Panc1 (cell line): ENCODE data around the gene TSHZ2.

Source experiments
- CTCF ChIP-seq: fragments of 450-650 bp; IDR thresholded peaks from 2 replicates; pipeline ENCODE4 v1.5.1; 2017; ENCODE audit warnings: mild to moderate bottlenecking
- SIN3A ChIP-seq: IDR thresholded peaks from 2 replicates; pipeline ENCODE4 v1.6.1; 2012; ENCODE audit warnings: low read depth, mild to moderate bottlenecking, low read length, moderate library complexity, borderline replicate concordance; ENCODE audit not compliant: insufficient read depth
- TCF7L2 ChIP-seq: IDR thresholded peaks from 2 replicates; pipeline ENCODE4 v1.6.1; 2011; ENCODE audit warnings: mild to moderate bottlenecking, low read depth, low read length, inconsistent platforms
- TF ChIP-seq, protein P1 (sequence below), 2 experiments: IDR thresholded peaks; 2 replicates each; pipeline ENCODE4 v1.6.1; 2011 to 2012; ENCODE audit warnings: low read depth in 2 of 2, control low read depth in 1 of 2, low read length in 1 of 2, mild to moderate bottlenecking in 1 of 2, moderate library complexity in 1 of 2; ENCODE audit not compliant: insufficient read depth in 1 of 2

DNA sequence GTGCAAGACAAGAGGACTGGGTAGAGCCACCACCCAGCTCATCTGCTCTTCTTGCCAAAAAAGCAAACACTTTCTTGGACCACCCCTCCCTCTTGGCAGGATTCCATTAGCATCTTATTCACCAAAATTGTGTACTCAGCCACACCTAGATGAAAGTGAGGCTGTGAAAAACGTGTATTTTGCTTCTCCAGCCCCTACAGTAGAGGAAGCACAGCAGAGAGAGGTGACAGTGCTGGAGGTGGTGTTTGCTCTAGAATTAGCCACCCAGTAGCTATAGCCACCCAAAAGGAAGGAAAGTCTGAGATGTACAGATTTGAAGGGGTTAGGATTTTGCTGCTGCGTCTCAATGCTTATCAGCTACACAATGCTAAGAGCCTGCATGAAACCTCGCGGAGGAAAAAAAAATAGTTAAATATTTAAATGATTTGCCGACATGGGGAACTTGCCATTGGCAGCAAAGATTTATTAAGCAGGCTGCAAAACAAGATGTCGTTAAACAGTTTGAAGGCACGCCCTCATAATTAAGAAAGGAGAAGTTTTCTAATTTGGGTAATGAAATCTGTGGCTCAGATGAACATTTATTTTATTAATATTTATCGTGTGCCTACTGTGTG is 334.1 kb downstream of the TSHZ2 start:
- no peak for TF ChIP-seq CTCF
- no peak for TF ChIP-seq TCF7L2
- TF ChIP-seq, protein P1, sequence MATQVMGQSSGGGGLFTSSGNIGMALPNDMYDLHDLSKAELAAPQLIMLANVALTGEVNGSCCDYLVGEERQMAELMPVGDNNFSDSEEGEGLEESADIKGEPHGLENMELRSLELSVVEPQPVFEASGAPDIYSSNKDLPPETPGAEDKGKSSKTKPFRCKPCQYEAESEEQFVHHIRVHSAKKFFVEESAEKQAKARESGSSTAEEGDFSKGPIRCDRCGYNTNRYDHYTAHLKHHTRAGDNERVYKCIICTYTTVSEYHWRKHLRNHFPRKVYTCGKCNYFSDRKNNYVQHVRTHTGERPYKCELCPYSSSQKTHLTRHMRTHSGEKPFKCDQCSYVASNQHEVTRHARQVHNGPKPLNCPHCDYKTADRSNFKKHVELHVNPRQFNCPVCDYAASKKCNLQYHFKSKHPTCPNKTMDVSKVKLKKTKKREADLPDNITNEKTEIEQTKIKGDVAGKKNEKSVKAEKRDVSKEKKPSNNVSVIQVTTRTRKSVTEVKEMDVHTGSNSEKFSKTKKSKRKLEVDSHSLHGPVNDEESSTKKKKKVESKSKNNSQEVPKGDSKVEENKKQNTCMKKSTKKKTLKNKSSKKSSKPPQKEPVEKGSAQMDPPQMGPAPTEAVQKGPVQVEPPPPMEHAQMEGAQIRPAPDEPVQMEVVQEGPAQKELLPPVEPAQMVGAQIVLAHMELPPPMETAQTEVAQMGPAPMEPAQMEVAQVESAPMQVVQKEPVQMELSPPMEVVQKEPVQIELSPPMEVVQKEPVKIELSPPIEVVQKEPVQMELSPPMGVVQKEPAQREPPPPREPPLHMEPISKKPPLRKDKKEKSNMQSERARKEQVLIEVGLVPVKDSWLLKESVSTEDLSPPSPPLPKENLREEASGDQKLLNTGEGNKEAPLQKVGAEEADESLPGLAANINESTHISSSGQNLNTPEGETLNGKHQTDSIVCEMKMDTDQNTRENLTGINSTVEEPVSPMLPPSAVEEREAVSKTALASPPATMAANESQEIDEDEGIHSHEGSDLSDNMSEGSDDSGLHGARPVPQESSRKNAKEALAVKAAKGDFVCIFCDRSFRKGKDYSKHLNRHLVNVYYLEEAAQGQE (IDR thresholded peaks at IDR 0.05; ENCODE audit: insufficient read depth in 1 of 2, low read depth in 2 of 2, low read length in 1 of 2): no peak
- no peak for TF ChIP-seq SIN3A
